HG02884 (cell line): ENCODE measurements around the gene GOSR2.
"Not testable (repeated sequence)": the region's sequence is repeated elsewhere in the genome, so short reads cannot be mapped to it uniquely, and the experiment has no call there.

Experiments used
- ATAC-seq: cut with Tn5 transposase; IDR thresholded peaks from one replicate; pipeline ENCODE4 v1.9.1; 2021; ENCODE audit warnings: mild to moderate bottlenecking, moderate library complexity; ENCODE audit not compliant: unreplicated experiment

GOSR2 gene

GRCh38 chr17:46892192-46892703 lies 30.7 kb upstream of the GOSR2 start:
- ATAC-seq, result no peak

GRCh38 chr17:46894024-46894423 lies 28.9 kb upstream of the GOSR2 start:
- ATAC-seq, result no peak

GRCh38 chr17:46894476-46895151 lies 28.3 kb upstream of the GOSR2 start:
- no peak for ATAC-seq

GRCh38 chr17:46895171-46895570 lies 27.8 kb upstream of the GOSR2 start:
- ATAC-seq, result no peak

- no peak for ATAC-seq
Observed at GRCh38 chr17:46896991-46897390, 26.0 kb upstream of the GOSR2 start.

GRCh38 chr17:46898364-46898763 lies 24.6 kb upstream of the GOSR2 start:
- ATAC-seq, result no peak

- ATAC-seq, result no peak
Observed at GRCh38 chr17:46898860-46899259, 24.1 kb upstream of the GOSR2 start.

GRCh38 chr17:46901291-46901690 lies 21.7 kb upstream of the GOSR2 start:
- ATAC-seq, result no peak

- no peak for ATAC-seq
Observed at GRCh38 chr17:46903762-46904672, 18.9 kb upstream of the GOSR2 start.

- ATAC-seq, result no peak
Observed at GRCh38 chr17:46908068-46908737, 14.8 kb upstream of the GOSR2 start.

GRCh38 chr17:46910179-46910927 lies 12.6 kb upstream of the GOSR2 start:
- ATAC-seq, result no peak

- ATAC-seq, result no peak
Observed at GRCh38 chr17:46911311-46911710, 11.6 kb upstream of the GOSR2 start.

- no peak for ATAC-seq
Observed at GRCh38 chr17:46915596-46915995, 7.4 kb upstream of the GOSR2 start.

- no peak for ATAC-seq
Observed at GRCh38 chr17:46916211-46916610, 6.7 kb upstream of the GOSR2 start.

- no peak for ATAC-seq
Observed at GRCh38 chr17:46916623-46917022, 6.3 kb upstream of the GOSR2 start.

- ATAC-seq, result no peak
Observed at GRCh38 chr17:46917041-46917440, 5.9 kb upstream of the GOSR2 start.

GRCh38 chr17:46917516-46917915 lies 5.4 kb upstream of the GOSR2 start:
- no peak for ATAC-seq

GRCh38 chr17:46921962-46922361 lies 998 bp upstream of the GOSR2 start:
- ATAC-seq, result not testable (repeated sequence)

- ATAC-seq, result no peak
Observed at GRCh38 chr17:46922487-46922803, 515 bp upstream of the GOSR2 start.

GRCh38 chr17:46925185-46925868 lies 2.4 kb downstream of the GOSR2 start:
- ATAC-seq, result no peak
